Kidney (tissue), 14 donors: ENCODE measurements around the gene TOMM34. TPM values are rescaled to one million over a fixed set of nuclear protein-coding genes. Genes with fewer than 3 reads are reported as not detected.

Experiments used
- DNase-seq, 5 donors: peaks; one replicate each; pipeline ENCODE4 v3.0.0-alpha.2; 2013 to 2020
- FAIRE-seq: peaks from 2 replicates; lab custom pipeline; 2012; peaks lifted over from hg19 to GRCh38; lab: Jason Lieb, UNC
- H3K27ac ChIP-seq, 2 donors: one replicate each; pipeline ENCODE4 v1.7.0; 2013; ENCODE audit warnings: low read depth in 2 of 2, low read length in 2 of 2, inconsistent platforms in 1 of 2
- H3K27me3 ChIP-seq: one replicate; pipeline ENCODE4 v1.7.1; 2013; ENCODE audit warnings: low read length, inconsistent platforms; ENCODE audit not compliant: control insufficient read depth, insufficient read depth
- H3K36me3 ChIP-seq, 3 donors: one replicate each; pipeline versions ENCODE4 v1.7.0 to v1.7.1; 2013; ENCODE audit warnings: low read length in 3 of 3, control low read depth in 1 of 3, inconsistent platforms in 1 of 3; ENCODE audit not compliant: insufficient read depth in 3 of 3, control insufficient read depth in 2 of 3
- H3K4me1 ChIP-seq, 3 donors: one replicate each; pipeline versions ENCODE4 v1.7.0 to v1.7.1; 2013; ENCODE audit warnings: low read length in 3 of 3, inconsistent platforms in 1 of 3, low read depth in 1 of 3; ENCODE audit not compliant: control insufficient read depth in 2 of 3, insufficient read depth in 2 of 3
- H3K4me3 ChIP-seq, 3 donors: one replicate each; pipeline versions ENCODE4 v1.7.0 to v1.8.1; 2013; ENCODE audit warnings: low read length in 3 of 3, control low read depth in 1 of 3, inconsistent platforms in 1 of 3
- H3K9ac ChIP-seq, 3 donors: one replicate each; pipeline versions ENCODE4 v1.7.0 to v1.7.1; 2013; ENCODE audit warnings: low read length in 3 of 3, control low read depth in 1 of 3, inconsistent platforms in 1 of 3
- H3K9me3 ChIP-seq, 3 donors: one replicate each; pipeline versions ENCODE4 v1.7.0 to v1.7.1; 2013; ENCODE audit warnings: low read length in 3 of 3, control low read depth in 1 of 3, inconsistent platforms in 1 of 3; ENCODE audit not compliant: control insufficient read depth in 2 of 3, insufficient read depth in 1 of 3
- intact Hi-C: fragments of 100-400 bp; cut with DNase I; formaldehyde crosslinking; loops from one replicate; pipeline ENCODE4 v1.11.1; 2022
- polyA plus RNA-seq: library from polyadenylated mRNA; stranded (reverse); fragments of 350-450 nt; fragmentation: Illumina TruSeq; extraction: RNeasy Lipid Tissue Mini Kit (QIAGEN cat#74804); gene quantifications from one replicate; pipeline ENCODE4 v1.2.3, GENCODE V29; 2014; ENCODE audit warnings: low read depth, low replicate concordance; ENCODE audit not compliant: insufficient read depth
- total RNA-seq: library from RNA; stranded (reverse); fragmentation: NEBNext Ultra II Directional; extraction: Animal tissue kit (Norgen Biotek cat#: 25700); gene quantifications from one replicate; pipeline ENCODE4 v1.2.1, GENCODE V29; 2021
- TF ChIP-seq, protein P1 (sequence below): IDR thresholded peaks from 3 replicates; pipeline ENCODE4 v1.5.1; 2012; ENCODE audit warnings: mild to moderate bottlenecking, moderate library complexity, borderline replicate concordance; ENCODE audit not compliant: insufficient read depth; ENCODE audit errors: extremely low read depth
- donor health status: control.
- donor health status: control.
- donor health status: control.
- donor health status: control.
- donor health status: control.
- donor health status: DM: yes; HTN: yes; CAD: no.
- donor health status: Normal renal cell carcinoma (clear cell type).

TOMM34 gene
- total and polyA plus RNA-seq, 2 donors from 2014 or later: 18.8 to 39.6 TPM

GRCh38 chr20:44918761-44919160, 41.4 kb downstream of the TOMM34 start:
- H3K9ac ChIP-seq: no peak overlapping the region
- FAIRE-seq (no peak), DNase-seq (peak in 1 of 5 donors; percentile 74)
- no peak overlapping the region for H3K27ac ChIP-seq
- H3K4me1 ChIP-seq: no peaks in the 10 kb centered on the region
- H3K27me3 ChIP-seq: no peaks in the 10 kb centered on the region
- no peak overlapping the region for H3K4me3 ChIP-seq
- intact Hi-C loops: no loop called here
- H3K36me3 ChIP-seq: peaks cover 0 to 14% (median 0%) of the 10 kb centered on the region in 3 donors
- H3K9me3 ChIP-seq: no peaks in the 10 kb centered on the region
- TF ChIP-seq, protein P1, sequence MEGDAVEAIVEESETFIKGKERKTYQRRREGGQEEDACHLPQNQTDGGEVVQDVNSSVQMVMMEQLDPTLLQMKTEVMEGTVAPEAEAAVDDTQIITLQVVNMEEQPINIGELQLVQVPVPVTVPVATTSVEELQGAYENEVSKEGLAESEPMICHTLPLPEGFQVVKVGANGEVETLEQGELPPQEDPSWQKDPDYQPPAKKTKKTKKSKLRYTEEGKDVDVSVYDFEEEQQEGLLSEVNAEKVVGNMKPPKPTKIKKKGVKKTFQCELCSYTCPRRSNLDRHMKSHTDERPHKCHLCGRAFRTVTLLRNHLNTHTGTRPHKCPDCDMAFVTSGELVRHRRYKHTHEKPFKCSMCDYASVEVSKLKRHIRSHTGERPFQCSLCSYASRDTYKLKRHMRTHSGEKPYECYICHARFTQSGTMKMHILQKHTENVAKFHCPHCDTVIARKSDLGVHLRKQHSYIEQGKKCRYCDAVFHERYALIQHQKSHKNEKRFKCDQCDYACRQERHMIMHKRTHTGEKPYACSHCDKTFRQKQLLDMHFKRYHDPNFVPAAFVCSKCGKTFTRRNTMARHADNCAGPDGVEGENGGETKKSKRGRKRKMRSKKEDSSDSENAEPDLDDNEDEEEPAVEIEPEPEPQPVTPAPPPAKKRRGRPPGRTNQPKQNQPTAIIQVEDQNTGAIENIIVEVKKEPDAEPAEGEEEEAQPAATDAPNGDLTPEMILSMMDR: no peak

DNA sequence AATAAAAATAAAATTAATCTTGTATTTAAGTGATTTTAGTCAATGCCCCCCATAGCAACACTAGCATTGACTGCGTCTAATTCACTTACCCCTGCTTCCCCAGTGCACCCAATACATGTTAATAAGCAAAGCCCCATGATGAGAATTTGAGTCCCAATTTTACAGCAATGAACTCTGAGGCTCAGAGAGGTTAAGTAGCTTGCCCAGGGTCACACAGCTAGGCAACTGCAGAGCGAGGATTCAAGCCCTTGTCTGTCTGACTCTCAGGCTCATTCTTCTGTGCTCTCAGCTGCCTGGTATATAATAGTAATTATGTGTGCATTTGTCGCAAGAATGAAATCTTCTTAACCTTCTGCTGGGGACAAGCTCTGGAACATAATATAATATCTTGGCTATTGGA, 41.9 kb downstream of the TOMM34 start:
- no peaks in the 10 kb centered on the region for H3K27me3 ChIP-seq
- intact Hi-C loops: no loop called here
- H3K36me3 ChIP-seq: peaks cover 0 to 17% (median 0%) of the 10 kb centered on the region in 3 donors
- FAIRE-seq: no peak
- TF ChIP-seq, protein P1: no peak
- H3K4me3 ChIP-seq: no peak overlapping the region
- no peak overlapping the region for H3K27ac ChIP-seq
- H3K9ac ChIP-seq: no peak overlapping the region
- H3K4me1 ChIP-seq: no peaks in the 10 kb centered on the region
- DNase-seq: no peak
- H3K9me3 ChIP-seq: no peaks in the 10 kb centered on the region

DNA sequence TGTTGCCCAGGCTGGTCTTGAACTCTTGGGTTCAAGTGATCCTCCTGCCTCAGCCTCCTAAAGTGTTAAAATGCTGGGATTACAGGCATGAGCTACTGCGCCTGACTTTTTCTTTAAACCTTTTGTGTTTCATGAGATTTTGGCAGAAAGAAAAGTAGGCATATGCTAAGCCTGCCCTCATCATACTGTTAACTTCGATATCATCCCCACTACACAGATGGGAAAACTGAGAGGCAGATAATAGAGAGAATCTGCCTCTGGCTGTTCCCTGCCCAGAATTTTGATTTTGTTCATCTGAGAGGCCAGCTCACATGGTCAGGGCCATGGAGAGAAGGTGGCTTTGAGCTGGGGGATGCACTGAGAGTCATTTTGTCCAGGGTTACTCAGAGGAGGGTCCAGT, 42.8 kb downstream of the TOMM34 start:
- H3K9ac ChIP-seq: no peak overlapping the region
- no peaks in the 10 kb centered on the region for H3K27me3 ChIP-seq
- no peaks in the 10 kb centered on the region for H3K4me1 ChIP-seq
- no peak for FAIRE-seq
- DNase-seq: no peak
- no peaks in the 10 kb centered on the region for H3K9me3 ChIP-seq
- H3K36me3 ChIP-seq: peaks cover 2 to 11% (median 2%) of the 10 kb centered on the region in 3 donors
- no peak overlapping the region for H3K27ac ChIP-seq
- no peak overlapping the region for H3K4me3 ChIP-seq
- TF ChIP-seq, protein P1: no peak
- intact Hi-C loops: no loop called here

GRCh38 chr20:44916586-44916985, 43.6 kb downstream of the TOMM34 start:
- no peaks in the 10 kb centered on the region for H3K4me1 ChIP-seq
- intact Hi-C loops: no loop called here
- no peak overlapping the region for H3K9ac ChIP-seq
- DNase-seq (no peak), FAIRE-seq (no peak)
- peaks cover 2 to 11% (median 2%) of the 10 kb centered on the region in 3 donors for H3K36me3 ChIP-seq
- no peak overlapping the region for H3K27ac ChIP-seq
- H3K9me3 ChIP-seq: no peaks in the 10 kb centered on the region
- no peaks in the 10 kb centered on the region for H3K27me3 ChIP-seq
- H3K4me3 ChIP-seq: no peak overlapping the region
- TF ChIP-seq, protein P1: no peak
